Astrocyte (in vitro differentiated cells and primary cell): ENCODE measurements around the gene THRA.

ENCODE experiments used
- EZH2 ChIP-seq: IDR thresholded peaks from 2 replicates; pipeline ENCODE4 v1.6.1; 2012; ENCODE audit warnings: mild to moderate bottlenecking, low read length, inconsistent platforms; ENCODE audit not compliant: insufficient read depth
- TF ChIP-seq, protein P1 (sequence below): IDR thresholded peaks from 2 replicates; pipeline ENCODE4 v1.5.1; 2011; ENCODE audit warnings: low read depth, mild to moderate bottlenecking, inconsistent platforms, low read length, moderate library complexity; ENCODE audit not compliant: insufficient read depth

DNA sequence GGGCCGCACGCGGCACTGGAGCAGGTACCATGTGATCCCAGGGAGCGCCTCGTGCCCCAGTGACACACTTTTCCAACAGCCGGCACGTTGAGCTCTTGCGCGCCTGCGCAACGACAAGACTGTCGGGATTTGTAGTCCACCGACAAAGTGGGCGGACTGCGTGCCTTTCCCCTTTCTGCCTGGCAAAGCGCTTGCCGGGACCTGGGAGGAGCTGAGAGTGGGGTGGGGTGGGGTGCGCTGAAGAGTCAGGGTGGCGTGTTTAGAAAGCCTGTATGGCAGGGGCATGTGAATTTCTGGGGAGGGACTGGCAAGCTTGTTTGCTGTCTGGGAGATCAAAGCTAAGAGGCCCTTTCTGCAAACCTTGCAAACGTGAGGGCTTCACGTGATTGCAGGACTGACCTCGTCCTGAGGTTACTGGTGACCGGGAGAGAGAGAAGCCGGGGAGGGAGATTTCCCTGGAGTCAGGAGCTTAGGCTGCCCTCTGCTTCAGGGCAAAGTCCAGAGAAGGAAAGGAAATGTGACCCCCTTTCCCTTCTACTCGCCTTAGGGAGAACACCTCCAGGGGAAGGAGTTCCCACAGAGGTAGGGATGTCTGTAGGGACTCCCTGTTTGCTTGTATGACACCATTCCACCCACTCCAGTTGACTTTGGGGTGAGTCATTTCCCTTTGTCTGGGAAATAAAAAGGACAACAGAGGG lies 38.1 kb downstream of the THRA start:
- TF ChIP-seq, protein P1, sequence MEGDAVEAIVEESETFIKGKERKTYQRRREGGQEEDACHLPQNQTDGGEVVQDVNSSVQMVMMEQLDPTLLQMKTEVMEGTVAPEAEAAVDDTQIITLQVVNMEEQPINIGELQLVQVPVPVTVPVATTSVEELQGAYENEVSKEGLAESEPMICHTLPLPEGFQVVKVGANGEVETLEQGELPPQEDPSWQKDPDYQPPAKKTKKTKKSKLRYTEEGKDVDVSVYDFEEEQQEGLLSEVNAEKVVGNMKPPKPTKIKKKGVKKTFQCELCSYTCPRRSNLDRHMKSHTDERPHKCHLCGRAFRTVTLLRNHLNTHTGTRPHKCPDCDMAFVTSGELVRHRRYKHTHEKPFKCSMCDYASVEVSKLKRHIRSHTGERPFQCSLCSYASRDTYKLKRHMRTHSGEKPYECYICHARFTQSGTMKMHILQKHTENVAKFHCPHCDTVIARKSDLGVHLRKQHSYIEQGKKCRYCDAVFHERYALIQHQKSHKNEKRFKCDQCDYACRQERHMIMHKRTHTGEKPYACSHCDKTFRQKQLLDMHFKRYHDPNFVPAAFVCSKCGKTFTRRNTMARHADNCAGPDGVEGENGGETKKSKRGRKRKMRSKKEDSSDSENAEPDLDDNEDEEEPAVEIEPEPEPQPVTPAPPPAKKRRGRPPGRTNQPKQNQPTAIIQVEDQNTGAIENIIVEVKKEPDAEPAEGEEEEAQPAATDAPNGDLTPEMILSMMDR, result no peak
- TF ChIP-seq EZH2, result no peak
